ENCODE measurements around the gene CCDC172. TPM values are rescaled to one million over a fixed set of nuclear protein-coding genes. Genes with fewer than 3 reads are reported as not detected.

Gene CCDC172
- polyA plus RNA-seq, 3 donors, result not detected

DNA sequence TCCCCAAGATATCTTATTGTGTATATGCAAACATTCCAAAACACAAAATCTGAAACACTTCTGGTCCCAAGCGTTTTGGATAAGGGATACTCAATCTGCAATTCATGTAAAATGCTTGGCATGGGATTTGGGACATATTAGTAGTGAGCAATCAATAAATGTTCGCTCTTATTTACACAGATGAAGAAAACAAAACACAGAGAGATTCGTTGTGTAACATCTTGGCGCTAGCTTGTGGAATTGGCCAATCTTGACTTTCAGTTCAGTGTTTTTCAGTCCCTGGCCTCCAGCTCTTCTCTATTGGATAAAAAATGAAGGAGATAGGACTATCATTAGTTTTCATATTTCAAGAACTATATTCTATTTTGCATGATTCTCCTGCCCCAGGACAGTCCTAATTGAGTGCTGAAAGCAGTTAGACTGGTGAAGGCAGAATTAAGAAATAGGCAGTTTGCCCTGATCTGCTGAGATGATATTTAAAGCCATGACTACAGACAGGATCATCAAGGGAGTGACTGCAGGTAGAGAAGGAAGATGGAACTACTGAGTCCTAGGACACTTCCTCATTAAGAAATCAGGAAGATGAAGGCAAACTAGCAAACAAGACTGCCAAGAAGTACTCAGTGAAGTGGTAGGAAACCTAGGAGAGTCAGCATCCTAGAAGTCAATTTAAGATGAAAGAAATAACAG, 105.2 kb downstream of the CCDC172 start:
- TF ChIP-seq, protein P1, sequence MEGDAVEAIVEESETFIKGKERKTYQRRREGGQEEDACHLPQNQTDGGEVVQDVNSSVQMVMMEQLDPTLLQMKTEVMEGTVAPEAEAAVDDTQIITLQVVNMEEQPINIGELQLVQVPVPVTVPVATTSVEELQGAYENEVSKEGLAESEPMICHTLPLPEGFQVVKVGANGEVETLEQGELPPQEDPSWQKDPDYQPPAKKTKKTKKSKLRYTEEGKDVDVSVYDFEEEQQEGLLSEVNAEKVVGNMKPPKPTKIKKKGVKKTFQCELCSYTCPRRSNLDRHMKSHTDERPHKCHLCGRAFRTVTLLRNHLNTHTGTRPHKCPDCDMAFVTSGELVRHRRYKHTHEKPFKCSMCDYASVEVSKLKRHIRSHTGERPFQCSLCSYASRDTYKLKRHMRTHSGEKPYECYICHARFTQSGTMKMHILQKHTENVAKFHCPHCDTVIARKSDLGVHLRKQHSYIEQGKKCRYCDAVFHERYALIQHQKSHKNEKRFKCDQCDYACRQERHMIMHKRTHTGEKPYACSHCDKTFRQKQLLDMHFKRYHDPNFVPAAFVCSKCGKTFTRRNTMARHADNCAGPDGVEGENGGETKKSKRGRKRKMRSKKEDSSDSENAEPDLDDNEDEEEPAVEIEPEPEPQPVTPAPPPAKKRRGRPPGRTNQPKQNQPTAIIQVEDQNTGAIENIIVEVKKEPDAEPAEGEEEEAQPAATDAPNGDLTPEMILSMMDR (IDR thresholded peaks at IDR 0.05), result no peak
- Histone ChIP-seq H3K27ac (ENCODE audit: low read depth in 1 of 2, low read length in 2 of 2) (no peak overlapping the region), H3K4me3 (replicated peaks in 1 of 3; ENCODE audit: low read depth in 2 of 3, low read length in 3 of 3) (no peak overlapping the region), H3K9ac (ENCODE audit: insufficient read depth, low read length, poor library complexity, severe bottlenecking) (no peak overlapping the region), H3K79me2 (ENCODE audit: insufficient read depth, low read length) (no peaks in the 10 kb centered on the region), H3K27me3 (ENCODE audit: control insufficient read depth in 2 of 2, insufficient read depth in 2 of 2, low read length in 2 of 2) (peaks cover 0 to 2% of the 10 kb centered on the region in 2 donors), H3K36me3 (replicated peaks in 1 of 2; ENCODE audit: control insufficient read depth in 1 of 2, insufficient read depth in 2 of 2, low read length in 2 of 2) (no peaks in the 10 kb centered on the region), H4K20me1 (ENCODE audit: insufficient read depth, low read length) (no peaks in the 10 kb centered on the region), H3K9me3 (replicated peaks in 1 of 2; ENCODE audit: control insufficient read depth in 1 of 2, insufficient read depth in 1 of 2, low read length in 2 of 2) (no peaks in the 10 kb centered on the region), H3K4me2 (replicated peaks; ENCODE audit: extremely low read depth, low read length, poor library complexity, severe bottlenecking) (no peak overlapping the region), H2AFZ (ENCODE audit: insufficient read depth, low read depth, low read length, poor library complexity, severe bottlenecking) (no peak overlapping the region), H3K4me1 (ENCODE audit: control insufficient read depth in 1 of 2, insufficient read depth in 2 of 2, low read length in 2 of 2) (no peaks in the 10 kb centered on the region)
- intact Hi-C loops (cut with micrococcal nuclease), result no loop called here
- Mint-ChIP-seq H3K4me3 (no peak overlapping the region), H3K4me1 (no peaks in the 10 kb centered on the region), H3K9me3 (no peaks in the 10 kb centered on the region), H3K36me3 (no peaks in the 10 kb centered on the region), H3K27me3 (ENCODE audit: low read depth in 3 of 3) (no peaks in the 10 kb centered on the region), H3K27ac (no peak overlapping the region)
- no CpG with 5 or more reads among the region's 4 CpGs for WGBS (ENCODE audit: insufficient coverage)
- DNase-seq, result no peak

Small RNA genes lying within 50 kb of the gene (small RNA-seq; reads per million reads assigned to genes)
- gene SNRPGP6 (ENCODE audit: insufficient read length, low read depth), result not detected

Other genes with a start within 250 kb of the CCDC172 start
- gene GFRA1, start 51.2 kb upstream of the CCDC172 start, polyA plus RNA-seq, result not detected
- gene PNLIPRP3, start 103.4 kb downstream of the CCDC172 start, polyA plus RNA-seq, result not detected
- not detected for gene PNLIP, start 221.5 kb downstream of the CCDC172 start, polyA plus RNA-seq

Data from CD14-positive monocyte (primary cell).